CD14-positive monocyte (primary cell): ENCODE data around the gene CDYL2. TPM values are rescaled to one million over a fixed set of nuclear protein-coding genes. Genes with fewer than 3 reads are reported as not detected.

Experiments
- DNase-seq, 3 donors: peaks; one replicate each; pipeline ENCODE4 v3.0.0-alpha.2; 2011 to 2022
- H2AFZ ChIP-seq: 2 replicates; pipeline ENCODE4 v1.6.0; 2012; ENCODE audit warnings: mild to moderate bottlenecking, low read depth, low read length, inconsistent platforms; ENCODE audit not compliant: insufficient read depth, poor library complexity, severe bottlenecking
- H3K27ac ChIP-seq, 2 donors: 1 replicate in 1 of 2; 2 replicates in 1 of 2; pipeline ENCODE4 v1.5.1; 2012 to 2013; ENCODE audit warnings: low read length in 2 of 2, control low read depth in 1 of 2, inconsistent platforms in 1 of 2, low read depth in 1 of 2, mild to moderate bottlenecking in 1 of 2
- H3K27me3 ChIP-seq, 2 donors: one replicate each; pipeline versions ENCODE4 v1.6.0 to v1.6.1; 2011 to 2013; ENCODE audit warnings: low read length in 2 of 2; ENCODE audit not compliant: control insufficient read depth in 2 of 2, insufficient read depth in 2 of 2
- H3K36me3 ChIP-seq, 2 donors: replicated peaks in 1 of 2; 1 replicate in 1 of 2; 2 replicates in 1 of 2; pipeline versions ENCODE4 v1.5.1 to v1.6.1; 2012 to 2013; ENCODE audit warnings: low read length in 2 of 2, control low read depth in 1 of 2, inconsistent platforms in 1 of 2, mild to moderate bottlenecking in 1 of 2; ENCODE audit not compliant: insufficient read depth in 2 of 2, control insufficient read depth in 1 of 2
- H3K4me1 ChIP-seq, 2 donors: 1 replicate in 1 of 2; 2 replicates in 1 of 2; pipeline versions ENCODE4 v1.5.1 to v1.6.1; 2012 to 2013; ENCODE audit warnings: low read length in 2 of 2, control low read depth in 1 of 2, inconsistent platforms in 1 of 2, mild to moderate bottlenecking in 1 of 2, moderate library complexity in 1 of 2; ENCODE audit not compliant: insufficient read depth in 2 of 2, control insufficient read depth in 1 of 2
- H3K4me2 ChIP-seq: replicated peaks from 2 replicates; pipeline ENCODE3; 2012; ENCODE audit warnings: low read length, moderate library complexity, mild to moderate bottlenecking; ENCODE audit not compliant: poor library complexity, severe bottlenecking; ENCODE audit errors: extremely low read depth
- H3K4me3 ChIP-seq, 3 experiments: fragments of 200-600 bp in 1 of 3; sonication (generic) in 1 of 3; replicated peaks in 1 of 3; 1 replicate in 2 of 3; 2 replicates in 1 of 3; pipeline ENCODE4 v1.5.1; 2011 to 2013; ENCODE audit warnings: low read length in 3 of 3, mild to moderate bottlenecking in 3 of 3, control low read depth in 2 of 3, low read depth in 2 of 3, inconsistent platforms in 1 of 3, moderate library complexity in 1 of 3
- H3K79me2 ChIP-seq: 2 replicates; pipeline ENCODE4 v1.6.0; 2012; ENCODE audit warnings: mild to moderate bottlenecking, control low read depth, inconsistent platforms, low read length, moderate library complexity; ENCODE audit not compliant: insufficient read depth
- H3K9ac ChIP-seq: 2 replicates; pipeline ENCODE4 v1.6.0; 2017; ENCODE audit warnings: low read length, mild to moderate bottlenecking; ENCODE audit not compliant: insufficient read depth, poor library complexity, severe bottlenecking
- H3K9me3 ChIP-seq, 2 donors: replicated peaks in 1 of 2; 1 replicate in 1 of 2; 2 replicates in 1 of 2; pipeline versions ENCODE4 v1.5.1 to v1.6.1; 2012 to 2013; ENCODE audit warnings: low read length in 2 of 2, control low read depth in 1 of 2; ENCODE audit not compliant: control insufficient read depth in 1 of 2, insufficient read depth in 1 of 2
- H4K20me1 ChIP-seq: 2 replicates; pipeline ENCODE4 v1.6.0; 2012; ENCODE audit warnings: mild to moderate bottlenecking, low read length, control low read depth, moderate library complexity; ENCODE audit not compliant: insufficient read depth
- H3K27ac Mint-ChIP-seq, 7 donors: one replicate each; pipeline ENCODE4 v1.8.0; 2020; ENCODE audit warnings: mild to moderate bottlenecking in 7 of 7, mixed read lengths in 7 of 7, moderate library complexity in 6 of 7, inconsistent platforms in 2 of 7
- H3K27me3 Mint-ChIP-seq, 3 donors: one replicate each; pipeline ENCODE4 v1.8.0; 2021 to 2022; ENCODE audit warnings: low read depth in 3 of 3, mild to moderate bottlenecking in 3 of 3, mixed read lengths in 3 of 3, moderate library complexity in 3 of 3, inconsistent platforms in 1 of 3
- H3K36me3 Mint-ChIP-seq, 2 donors: one replicate each; pipeline ENCODE4 v1.8.0; 2020; ENCODE audit warnings: mixed read lengths in 2 of 2, inconsistent platforms in 1 of 2, mild to moderate bottlenecking in 1 of 2
- H3K4me1 Mint-ChIP-seq: one replicate; pipeline ENCODE4 v1.8.0; 2020; ENCODE audit warnings: mild to moderate bottlenecking, mixed read lengths
- H3K4me3 Mint-ChIP-seq, 2 donors: one replicate each; pipeline ENCODE4 v1.8.0; 2020; ENCODE audit warnings: mild to moderate bottlenecking in 2 of 2, mixed read lengths in 2 of 2, moderate library complexity in 1 of 2
- H3K9me3 Mint-ChIP-seq, 7 donors: one replicate each; pipeline ENCODE4 v1.8.0; 2020 to 2022; ENCODE audit warnings: mixed read lengths in 7 of 7, mild to moderate bottlenecking in 6 of 7, moderate library complexity in 6 of 7, inconsistent platforms in 2 of 7
- CTCF ChIP-seq: fragments of 200-600 bp; IDR thresholded peaks from one replicate; pipeline ENCODE4 v1.8.0; 2022; ENCODE audit warnings: antibody characterized with exemption, mild to moderate bottlenecking
- WGBS: methylation state at CpG from one replicate; pipeline ENCODE4 v1.1.5; 2013; ENCODE audit warnings: missing lambda C conversion rate; ENCODE audit not compliant: insufficient coverage; 5-methylcytosine and 5-hydroxymethylcytosine counted together
- intact Hi-C, 2 donors: fragments of 100-400 bp; cut with micrococcal nuclease; formaldehyde crosslinking; loops; one replicate each; pipeline versions ENCODE4 v1.15.0 to v1.15.1; 2023
- polyA plus RNA-seq, 3 donors: library from polyadenylated mRNA; depleted of rRNA in 1 of 3; unstranded in 2 of 3; stranded (reverse) in 1 of 3; fragments of 300-500 nt in 2 of 3; fragments of >200 nt in 1 of 3; fragmentation: Illumina TruSeq in 2 of 3; gene quantifications; 1 replicate in 2 of 3; 2 replicates in 1 of 3; pipeline ENCODE4 v1.2.3, GENCODE V29; 2012 to 2021

The CDYL2 gene
- polyA plus RNA-seq, 3 donors = 0.42 to 2.6 (median 0.93) TPM

GRCh38 chr16:80700558-80700957, 103.8 kb downstream of the CDYL2 start:
- no peak overlapping the region for H3K4me3 Mint-ChIP-seq
- peaks cover 0 to 2% (median 0%) of the 10 kb centered on the region in 3 donors for H3K27me3 Mint-ChIP-seq

GRCh38 chr16:80695020-80695419, 109.4 kb downstream of the CDYL2 start:
- Histone ChIP-seq H3K27ac (no peak overlapping the region), H3K9ac (no peak overlapping the region), H2AFZ (no peak overlapping the region), H3K4me3 (no peak overlapping the region), H3K4me1 (no peaks in the 10 kb centered on the region), H4K20me1 (no peaks in the 10 kb centered on the region), H3K9me3 (peaks cover 0 to 6% of the 10 kb centered on the region in 2 donors), H3K4me2 (no peak overlapping the region), H3K36me3 (no peaks in the 10 kb centered on the region), H3K79me2 (peaks cover 3% of the 10 kb centered on the region), H3K27me3 (no peaks in the 10 kb centered on the region)
- no CpG with 5 or more reads among the region's 2 CpGs for WGBS
- H3K36me3 Mint-ChIP-seq = peaks cover 6 to 8% of the 10 kb centered on the region in 2 donors
- H3K27me3 Mint-ChIP-seq = peaks cover 0 to 5% (median 0%) of the 10 kb centered on the region in 3 donors
- no peak for TF ChIP-seq CTCF
- no peak overlapping the region for H3K4me3 Mint-ChIP-seq
- peaks cover 11% of the 10 kb centered on the region for H3K4me1 Mint-ChIP-seq
- H3K9me3 Mint-ChIP-seq = peaks cover 1 to 12% (median 6%) of the 10 kb centered on the region in 7 donors
- intact Hi-C loops = no loop called here
- no peak overlapping the region for H3K27ac Mint-ChIP-seq
- no peak for DNase-seq

More at GRCh38 chr16:80700558-80700957, 103.8 kb downstream of the CDYL2 start:
- no peak for DNase-seq
- Mint-ChIP-seq H3K4me1 (peaks cover 6% of the 10 kb centered on the region), H3K27ac (no peak overlapping the region), H3K9me3 (peaks cover 3 to 15% (median 4%) of the 10 kb centered on the region in 7 donors), H3K36me3 (peaks cover 3 to 8% of the 10 kb centered on the region in 2 donors)
- Histone ChIP-seq H4K20me1 (no peaks in the 10 kb centered on the region), H3K9ac (no peak overlapping the region), H3K4me3 (no peak overlapping the region), H3K9me3 (peaks cover 0 to 4% of the 10 kb centered on the region in 2 donors), H3K4me2 (no peak overlapping the region), H3K79me2 (no peaks in the 10 kb centered on the region), H2AFZ (no peak overlapping the region), H3K27me3 (no peaks in the 10 kb centered on the region), H3K36me3 (no peaks in the 10 kb centered on the region), H3K27ac (no peak overlapping the region), H3K4me1 (no peaks in the 10 kb centered on the region)
- 78% methylated on average over 1 of the region's 4 CpGs for WGBS
- intact Hi-C loops = no loop called here
- no peak for TF ChIP-seq CTCF
